GM12801 (cell line): Measurements from ENCODE around the gene CAMK2D.

Experiments used
- TF ChIP-seq, protein P1 (sequence below): IDR thresholded peaks from one replicate; pipeline ENCODE4 v1.5.1; 2011; ENCODE audit warnings: control low read depth; ENCODE audit not compliant: insufficient read length; ENCODE audit errors: extremely low read depth

CAMK2D gene

GRCh38 chr4:113701169-113701568 is 60.4 kb downstream of the CAMK2D start:
- TF ChIP-seq, protein P1, sequence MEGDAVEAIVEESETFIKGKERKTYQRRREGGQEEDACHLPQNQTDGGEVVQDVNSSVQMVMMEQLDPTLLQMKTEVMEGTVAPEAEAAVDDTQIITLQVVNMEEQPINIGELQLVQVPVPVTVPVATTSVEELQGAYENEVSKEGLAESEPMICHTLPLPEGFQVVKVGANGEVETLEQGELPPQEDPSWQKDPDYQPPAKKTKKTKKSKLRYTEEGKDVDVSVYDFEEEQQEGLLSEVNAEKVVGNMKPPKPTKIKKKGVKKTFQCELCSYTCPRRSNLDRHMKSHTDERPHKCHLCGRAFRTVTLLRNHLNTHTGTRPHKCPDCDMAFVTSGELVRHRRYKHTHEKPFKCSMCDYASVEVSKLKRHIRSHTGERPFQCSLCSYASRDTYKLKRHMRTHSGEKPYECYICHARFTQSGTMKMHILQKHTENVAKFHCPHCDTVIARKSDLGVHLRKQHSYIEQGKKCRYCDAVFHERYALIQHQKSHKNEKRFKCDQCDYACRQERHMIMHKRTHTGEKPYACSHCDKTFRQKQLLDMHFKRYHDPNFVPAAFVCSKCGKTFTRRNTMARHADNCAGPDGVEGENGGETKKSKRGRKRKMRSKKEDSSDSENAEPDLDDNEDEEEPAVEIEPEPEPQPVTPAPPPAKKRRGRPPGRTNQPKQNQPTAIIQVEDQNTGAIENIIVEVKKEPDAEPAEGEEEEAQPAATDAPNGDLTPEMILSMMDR, result no peak

DNA sequence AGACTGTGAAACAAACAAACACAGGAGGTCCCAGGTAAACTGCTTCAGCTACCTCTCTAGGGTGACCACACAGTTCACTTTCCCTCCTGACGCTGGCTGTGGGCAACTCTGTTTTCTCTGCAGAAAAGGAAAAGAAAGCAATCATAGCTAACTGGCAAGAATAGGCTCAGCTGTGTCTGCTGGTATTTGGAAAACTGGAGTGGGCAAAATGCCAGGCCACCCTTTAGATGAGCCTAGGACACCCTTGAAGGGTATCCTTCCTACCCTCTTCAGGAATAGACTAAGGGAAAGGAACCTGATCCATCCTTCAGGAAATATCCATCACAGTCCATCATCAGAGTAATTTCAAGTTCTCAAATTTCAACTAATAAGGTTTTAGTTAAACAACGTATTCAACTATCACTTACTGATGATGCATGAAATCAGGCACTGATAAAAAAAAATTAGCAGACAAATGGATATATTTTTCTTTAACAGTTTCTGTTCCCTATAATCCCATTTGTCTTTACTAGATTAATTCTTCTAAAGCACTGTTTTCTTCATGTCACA is 60.9 kb downstream of the CAMK2D start:
- TF ChIP-seq, protein P1, result no peak

- TF ChIP-seq, protein P1, result no peak
These were observed 61.8 kb downstream of the CAMK2D start for GRCh38 chr4:113699772-113700171.

- TF ChIP-seq, protein P1, result no peak
These were observed 64.1 kb downstream of the CAMK2D start for GRCh38 chr4:113697429-113697828.

DNA sequence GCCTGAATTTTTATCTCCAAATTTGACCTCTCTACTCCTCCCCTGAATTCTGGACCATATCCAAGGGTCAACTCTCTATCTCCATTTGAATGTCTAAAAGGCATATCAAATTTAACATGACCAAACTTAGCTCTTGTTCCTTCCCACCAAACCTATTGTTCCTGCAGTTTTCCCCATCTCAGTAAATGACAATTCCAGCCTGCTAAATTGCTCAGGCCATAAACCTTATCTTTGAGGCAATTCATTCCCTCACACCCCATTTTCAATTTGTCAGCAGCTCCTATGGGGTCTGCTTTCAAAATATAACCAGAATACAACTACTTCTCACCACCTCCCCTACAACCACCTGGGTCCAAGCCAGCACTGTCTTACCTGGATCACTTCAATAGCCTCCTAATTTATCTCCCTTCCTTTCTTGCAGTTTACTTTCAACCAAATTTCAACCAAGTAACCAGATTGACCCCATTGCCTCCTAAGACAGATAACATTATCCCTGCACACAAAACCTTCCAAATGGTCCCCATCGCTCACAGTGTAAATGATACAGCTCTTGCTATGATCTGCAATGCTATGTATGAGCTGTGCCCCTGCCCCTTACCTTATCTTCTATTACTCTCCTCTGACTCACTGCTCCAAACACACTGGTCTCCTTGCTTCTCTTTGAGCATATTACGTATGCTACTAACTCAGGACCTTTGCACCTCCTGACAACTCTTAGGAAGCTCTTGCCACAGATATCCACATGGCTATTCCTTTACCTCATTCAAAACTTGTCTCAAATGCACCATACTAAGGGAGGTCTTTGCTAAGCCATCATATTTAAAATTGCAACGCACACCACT is 66.0 kb downstream of the CAMK2D start:
- TF ChIP-seq, protein P1, result no peak

DNA sequence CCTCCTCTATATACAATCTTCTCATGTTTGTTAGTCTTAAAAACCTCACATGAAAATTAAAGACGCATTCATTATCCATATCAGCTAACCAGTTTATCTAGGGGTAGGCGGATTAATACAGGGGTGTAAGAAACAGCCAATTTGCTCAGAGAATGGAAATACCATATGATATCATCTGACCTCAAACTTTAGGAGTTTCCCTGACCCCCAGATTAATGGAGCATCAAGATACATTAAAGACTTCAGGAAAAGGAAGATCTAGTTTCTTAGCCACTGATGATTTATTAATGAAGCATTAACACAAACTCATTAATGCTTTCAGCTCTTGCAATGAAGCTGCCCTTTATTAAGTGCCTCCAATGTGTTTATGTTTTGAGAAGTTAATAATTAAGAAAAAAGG is 67.5 kb downstream of the CAMK2D start:
- TF ChIP-seq, protein P1, result no peak

GRCh38 chr4:113692809-113693411 is 68.6 kb downstream of the CAMK2D start:
- TF ChIP-seq, protein P1, result no peak
